ENCODE data around the gene CD99L2. TPM values are rescaled to one million over a fixed set of nuclear protein-coding genes. Genes with fewer than 3 reads are reported as not detected.

The CD99L2 gene
- total and polyA plus RNA-seq, 10 of the 15 experiments (the other 5 are each of a cell fraction or from before 2014, with no cell fraction given), result 1.1 to 22.9 (median 13.0) TPM

DNA sequence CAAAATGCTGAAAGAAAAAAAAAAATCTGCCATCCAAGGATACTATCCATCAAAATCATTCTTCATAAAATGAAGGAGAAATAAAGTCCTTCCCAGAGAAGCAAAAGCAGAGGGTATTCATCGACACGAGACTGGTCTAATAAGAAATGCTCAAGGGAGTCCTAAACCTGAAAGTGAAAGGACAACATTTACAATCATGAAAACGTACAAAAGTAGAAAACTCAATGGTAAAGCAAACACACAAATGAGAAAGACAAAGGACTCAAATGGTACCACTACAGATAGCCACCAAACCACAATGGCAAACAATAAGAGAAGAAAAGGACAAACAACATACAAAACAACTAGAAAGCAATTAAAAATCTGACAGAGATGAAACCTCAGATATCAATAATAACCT, 41.0 kb downstream of the CD99L2 start:
- Histone ChIP-seq H3K4me1 (ENCODE audit: control insufficient read depth, insufficient read depth, low read length) (no peaks in the 10 kb centered on the region), H3K4me3 (no peak overlapping the region), H2AFZ (ENCODE audit: control insufficient read depth, low read depth, low read length) (no peak overlapping the region), H3K4me2 (ENCODE audit: control insufficient read depth, insufficient read depth) (peak overlapping the region; percentile 42; the same call in 1 of the 2 replicates), H3K27ac (ENCODE audit: control insufficient read depth, insufficient read depth) (no peak overlapping the region), H3K27me3 (replicated peaks in 1 of 2; ENCODE audit: control insufficient read depth in 2 of 2, insufficient read depth in 2 of 2, low read length in 1 of 2) (no peaks in the 10 kb centered on the region), H3K36me3 (ENCODE audit: control insufficient read depth in 2 of 2, insufficient read depth in 2 of 2, low read length in 1 of 2) (no peaks in the 10 kb centered on the region), H3K9me3 (replicated peaks; ENCODE audit: control insufficient read depth, insufficient read depth, low read length) (no peaks in the 10 kb centered on the region; the same call in 1 of the 3 replicates), H3K9ac (ENCODE audit: control insufficient read depth, insufficient read depth, low read length) (no peak overlapping the region), H4K20me1 (ENCODE audit: control insufficient read depth, insufficient read depth) (no peaks in the 10 kb centered on the region), H3K79me2 (ENCODE audit: control insufficient read depth, insufficient read depth, low read length) (no peaks in the 10 kb centered on the region)
- FAIRE-seq, result no peak
- in situ Hi-C loops (cut with MboI), result no loop called here
- no peak for DNase-seq (ENCODE audit: low read depth, low spot score)
- intact Hi-C loops (cut with micrococcal nuclease; ENCODE audit: unreplicated experiment), result no loop called here
- ATAC-seq, result no peak
- TF ChIP-seq, protein P1, sequence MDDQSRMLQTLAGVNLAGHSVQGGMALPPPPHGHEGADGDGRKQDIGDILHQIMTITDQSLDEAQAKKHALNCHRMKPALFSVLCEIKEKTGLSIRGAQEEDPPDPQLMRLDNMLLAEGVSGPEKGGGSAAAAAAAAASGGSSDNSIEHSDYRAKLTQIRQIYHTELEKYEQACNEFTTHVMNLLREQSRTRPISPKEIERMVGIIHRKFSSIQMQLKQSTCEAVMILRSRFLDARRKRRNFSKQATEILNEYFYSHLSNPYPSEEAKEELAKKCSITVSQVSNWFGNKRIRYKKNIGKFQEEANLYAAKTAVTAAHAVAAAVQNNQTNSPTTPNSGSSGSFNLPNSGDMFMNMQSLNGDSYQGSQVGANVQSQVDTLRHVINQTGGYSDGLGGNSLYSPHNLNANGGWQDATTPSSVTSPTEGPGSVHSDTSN (IDR thresholded peaks at IDR 0.05; ENCODE audit: insufficient replicate concordance, low read depth, low read length), result no peak
- TF ChIP-seq HDGF (IDR thresholded peaks at IDR 0.05) (no peak), PML (IDR thresholded peaks at IDR 0.05; ENCODE audit: low read length) (no peak), CBX5 (IDR thresholded peaks at IDR 0.05; ENCODE audit: low read depth) (no peak), YBX1 (IDR thresholded peaks at IDR 0.05) (no peak), EZH2 (IDR thresholded peaks at IDR 0.05; ENCODE audit: borderline replicate concordance, control insufficient read depth, low read depth, low read length) (no peak), ZNF217 (IDR thresholded peaks at IDR 0.05) (no peak), YY1 (IDR thresholded peaks at IDR 0.05; ENCODE audit: low read depth, low read length) (no peak), TARDBP (IDR thresholded peaks at IDR 0.05; ENCODE audit: borderline replicate concordance) (no peak), POU2F2 (IDR thresholded peaks at IDR 0.05; ENCODE audit: borderline replicate concordance, low read depth, low read length) (no peak), CBX3 (IDR thresholded peaks at IDR 0.05; ENCODE audit: borderline replicate concordance, low read depth) (no peak), POLR2AphosphoS2 (IDR thresholded peaks at IDR 0.05; ENCODE audit: low read depth, low read length) (no peak)
- TF ChIP-seq, protein P2, sequence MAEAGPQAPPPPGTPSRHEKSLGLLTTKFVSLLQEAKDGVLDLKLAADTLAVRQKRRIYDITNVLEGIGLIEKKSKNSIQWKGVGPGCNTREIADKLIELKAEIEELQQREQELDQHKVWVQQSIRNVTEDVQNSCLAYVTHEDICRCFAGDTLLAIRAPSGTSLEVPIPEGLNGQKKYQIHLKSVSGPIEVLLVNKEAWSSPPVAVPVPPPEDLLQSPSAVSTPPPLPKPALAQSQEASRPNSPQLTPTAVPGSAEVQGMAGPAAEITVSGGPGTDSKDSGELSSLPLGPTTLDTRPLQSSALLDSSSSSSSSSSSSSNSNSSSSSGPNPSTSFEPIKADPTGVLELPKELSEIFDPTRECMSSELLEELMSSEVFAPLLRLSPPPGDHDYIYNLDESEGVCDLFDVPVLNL (IDR thresholded peaks at IDR 0.05; ENCODE audit: low read depth, low read length), result no peak
- SMC1A ChIA-PET (ENCODE audit: uncharacterized antibody, unreplicated experiment), result no interaction called here
- POLR2A ChIA-PET, result no interaction called here
- 58% methylated on average over 3 of the region's 3 CpGs for WGBS (ENCODE audit: insufficient coverage, insufficient replicate concordance, low lambda C conversion rate, missing lambda C conversion rate)
- BruUV-seq (replicated peaks), result no TSS peak
- RAD21 ChIA-PET (ENCODE audit: unreplicated experiment), result no interaction called here
- CTCF ChIA-PET, result no interaction called here

Data from GM12878 (cell line).